Measurements from ENCODE around the gene KCNJ12.
"Not testable (repeated sequence)": the region's sequence is repeated elsewhere in the genome, so short reads cannot be mapped to it uniquely, and the experiment has no call there.

KCNJ12 gene

DNA sequence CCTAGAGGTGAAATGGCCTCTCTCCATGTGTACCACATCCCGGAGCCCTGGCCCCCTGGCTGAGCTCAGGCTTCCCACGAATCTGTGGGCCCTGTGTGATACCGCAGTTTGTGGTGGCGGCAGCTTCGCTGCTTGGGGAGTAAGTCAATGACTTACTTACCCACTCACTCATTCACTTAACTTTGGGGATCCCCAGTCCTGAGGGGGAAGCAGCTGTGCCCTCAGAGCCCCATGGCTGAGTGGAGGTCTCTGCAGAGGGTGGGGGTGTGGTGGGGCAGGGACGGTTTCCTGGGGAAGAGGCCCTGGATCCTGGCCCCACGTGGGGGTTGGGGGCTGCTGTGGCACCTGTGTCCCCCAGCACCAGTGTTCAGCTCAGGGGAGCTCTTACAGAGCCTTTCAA is 13.2 kb downstream of the KCNJ12 start:
- no peak for DNase-seq

DNA sequence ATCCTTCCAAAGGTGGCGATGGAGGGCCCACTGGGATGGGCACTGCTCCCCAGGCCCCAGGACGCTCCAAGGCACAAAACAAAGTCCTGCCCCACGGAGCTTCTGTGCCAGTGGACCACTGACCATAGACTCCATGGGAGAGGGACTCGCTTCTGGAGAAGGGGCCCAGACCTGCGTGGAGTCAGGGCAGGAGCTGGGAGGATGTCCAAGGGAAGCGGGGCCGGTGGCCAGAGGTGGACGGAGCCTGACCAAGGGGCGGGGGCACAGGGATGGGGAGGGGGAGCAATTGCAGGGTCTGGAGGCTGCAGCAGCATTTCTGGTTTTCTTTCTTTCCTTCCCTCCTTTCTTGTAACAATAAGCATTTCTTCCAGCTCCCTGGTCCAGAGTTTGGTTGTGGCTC is 14.1 kb downstream of the KCNJ12 start:
- no peak for DNase-seq

GRCh38 chr17:21392266-21392665 is 16.1 kb downstream of the KCNJ12 start:
- no peak for DNase-seq

DNA sequence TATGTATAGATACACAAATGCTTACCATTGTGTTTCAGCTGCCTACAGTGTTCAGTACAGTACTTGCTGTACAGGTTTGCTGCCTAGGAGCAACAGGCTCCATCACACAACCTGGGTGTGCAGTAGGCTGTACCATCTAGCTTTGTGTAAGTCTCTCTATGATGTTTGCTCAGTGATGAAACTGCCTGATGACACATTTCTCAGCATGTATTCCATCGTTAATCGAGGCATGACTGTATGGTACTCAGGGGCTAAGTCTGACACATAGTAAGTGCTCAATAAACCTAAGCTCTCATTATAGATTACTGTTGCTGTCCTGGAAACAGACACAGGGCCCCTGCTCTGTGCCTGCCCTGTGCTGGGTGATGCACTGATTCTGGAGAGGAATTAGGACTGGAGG is 18.1 kb downstream of the KCNJ12 start:
- no peak for DNase-seq

GRCh38 chr17:21395764-21396163 is 19.6 kb downstream of the KCNJ12 start:
- no peak for DNase-seq

DNA sequence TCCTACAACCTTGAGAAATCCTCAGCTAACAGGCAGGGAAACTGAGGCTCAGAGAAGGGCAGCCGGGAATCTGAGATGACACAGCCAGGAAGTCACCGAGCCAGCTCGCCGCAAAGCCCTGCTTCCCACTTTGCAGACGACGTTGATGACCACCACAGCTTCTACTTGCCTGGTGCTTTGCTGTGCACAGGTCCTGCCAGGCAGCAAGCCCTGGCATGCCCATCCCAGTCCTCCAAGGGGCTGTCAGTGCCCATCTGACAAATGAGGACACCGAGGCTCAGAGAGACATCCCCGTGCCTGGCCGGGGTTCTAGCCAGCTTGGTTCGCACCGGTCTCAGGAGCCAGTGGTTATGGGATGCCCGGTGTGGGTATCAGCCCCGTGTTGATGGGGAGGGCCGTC is 20.1 kb downstream of the KCNJ12 start:
- DNase-seq: no peak

- DNase-seq: no peak
Measured at GRCh38 chr17:21397341-21398190, 21.4 kb downstream of the KCNJ12 start.

- DNase-seq: no peak
Measured at GRCh38 chr17:21399474-21400186, 23.5 kb downstream of the KCNJ12 start.

DNA sequence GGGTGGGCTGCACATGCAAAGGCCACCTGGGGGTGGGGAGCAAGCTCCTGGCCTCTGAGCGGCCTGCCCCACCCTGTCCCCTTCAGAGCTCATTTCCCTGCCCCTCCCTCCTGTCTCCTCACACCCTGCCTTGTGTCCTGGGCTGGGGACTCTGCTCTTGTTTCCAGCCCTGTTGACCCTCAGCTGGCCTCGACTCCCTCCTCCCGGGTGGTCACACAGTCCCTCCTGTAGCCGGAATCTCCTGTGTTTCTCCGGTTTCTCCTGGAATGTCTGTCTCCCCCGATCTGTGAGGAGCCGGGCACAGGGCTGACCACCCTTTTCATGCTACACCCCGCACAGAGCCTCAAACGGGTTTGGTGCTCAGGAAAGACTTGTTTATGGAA is 24.0 kb downstream of the KCNJ12 start:
- DNase-seq: not testable (repeated sequence)

GRCh38 chr17:21400816-21401593 is 24.8 kb downstream of the KCNJ12 start:
- no peak for DNase-seq

DNA sequence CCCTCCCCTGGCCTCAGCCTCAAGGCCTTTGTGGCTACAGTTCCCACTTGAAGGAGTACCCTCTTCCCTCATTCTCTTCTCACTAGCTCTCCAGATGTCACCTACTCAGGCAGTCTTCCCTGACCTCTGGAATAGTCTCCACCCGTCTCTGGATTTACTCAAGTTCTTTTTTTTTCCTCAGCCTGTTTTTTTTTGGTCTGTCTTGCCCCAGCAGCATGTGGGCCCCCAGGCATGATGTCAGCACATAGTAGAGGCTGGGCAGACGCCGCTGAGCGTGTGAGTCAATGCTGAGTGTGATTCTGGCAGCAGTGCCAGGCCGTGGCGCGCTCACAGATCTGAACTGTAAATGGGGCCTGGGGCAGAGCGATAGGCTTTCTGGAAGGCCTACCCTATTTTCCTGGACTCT is 26.0 kb downstream of the KCNJ12 start:
- not testable (repeated sequence) for DNase-seq

DNA sequence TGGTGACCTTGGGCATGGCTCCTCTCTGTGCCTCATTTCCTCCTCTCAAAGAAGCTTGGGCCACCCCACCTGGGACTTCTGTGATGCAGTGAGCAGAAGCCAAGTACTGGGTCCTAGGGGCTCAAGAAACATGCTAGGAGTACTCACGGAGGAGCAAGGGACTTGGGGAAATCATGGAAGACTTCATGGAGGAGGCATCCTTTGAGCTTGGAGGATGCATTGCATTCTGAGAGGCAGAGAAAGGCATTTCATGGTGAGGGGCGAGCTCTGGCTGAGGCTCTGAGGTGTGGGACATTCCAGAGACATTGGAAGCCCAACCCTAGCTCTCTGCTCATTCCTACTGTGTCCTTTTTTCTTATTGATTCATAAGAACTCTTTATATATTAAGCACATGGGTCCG is 26.8 kb downstream of the KCNJ12 start:
- not testable (repeated sequence) for DNase-seq

GRCh38 chr17:21404106-21404505 is 27.9 kb downstream of the KCNJ12 start:
- DNase-seq: not testable (repeated sequence)

GRCh38 chr17:21404539-21404938 is 28.4 kb downstream of the KCNJ12 start:
- not testable (repeated sequence) for DNase-seq

DNA sequence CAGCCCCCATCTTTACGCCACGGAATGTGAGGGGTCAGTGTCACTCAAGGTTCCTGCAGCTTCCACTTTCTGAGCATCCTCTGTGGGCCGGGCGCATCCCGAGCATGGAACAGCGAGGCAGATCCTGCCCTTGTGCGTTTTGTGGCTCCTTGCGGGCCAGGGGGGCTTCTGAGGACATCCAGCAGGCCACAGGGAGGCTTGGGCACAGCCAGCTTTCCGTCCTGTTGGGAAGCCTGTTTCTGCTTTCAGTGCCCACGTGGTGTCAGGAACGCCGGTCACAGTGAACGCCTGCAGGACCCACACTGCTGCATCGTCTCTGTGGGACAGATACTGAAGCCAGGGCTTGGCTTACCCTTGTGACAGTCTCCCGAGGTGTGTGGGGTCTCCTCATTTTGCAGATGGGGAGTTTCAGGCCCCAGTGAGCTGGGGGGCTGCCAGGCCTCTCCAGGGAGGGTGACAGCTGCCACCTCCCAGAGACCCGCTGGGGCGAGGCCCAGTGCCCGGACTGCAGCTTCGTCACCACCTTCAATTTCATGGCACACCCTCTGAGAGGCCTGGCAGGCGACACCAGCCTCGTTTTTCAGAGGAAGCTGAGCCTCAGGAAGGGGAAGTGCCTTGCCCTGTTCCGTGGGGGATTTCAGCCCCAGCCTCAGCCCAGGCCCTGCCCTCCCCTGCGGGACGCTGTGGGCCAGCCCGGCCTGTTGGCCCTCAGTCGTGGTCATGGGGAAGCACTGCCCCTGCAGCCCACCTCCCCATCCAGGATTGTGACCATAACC is 29.0 kb downstream of the KCNJ12 start:
- not testable (repeated sequence) for DNase-seq

DNA sequence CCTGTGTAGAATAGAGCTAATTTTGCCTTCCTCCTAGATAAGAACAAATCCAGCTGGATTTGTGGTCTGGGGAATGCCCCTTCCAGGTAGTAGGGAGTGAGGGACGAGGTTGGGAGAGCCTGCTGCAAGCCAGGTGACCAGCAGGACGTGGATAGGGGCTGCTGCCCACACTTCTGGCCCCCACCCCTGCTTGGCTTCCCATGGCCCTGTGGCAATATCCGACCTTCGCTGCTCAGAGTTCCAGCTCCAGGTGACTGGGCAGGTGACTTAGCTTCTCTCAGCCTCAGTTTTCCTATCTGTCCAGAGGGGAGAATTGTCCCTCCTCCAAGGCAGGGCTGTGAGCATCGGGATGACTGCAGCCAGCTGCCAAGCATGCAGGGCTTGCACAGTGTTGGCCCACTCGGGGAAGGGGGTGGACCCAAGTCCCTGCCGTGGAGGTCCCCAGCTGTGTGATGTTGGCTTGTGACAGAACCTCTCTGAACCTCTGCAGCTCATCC is 29.8 kb downstream of the KCNJ12 start:
- not testable (repeated sequence) for DNase-seq

GRCh38 chr17:21406616-21407404 is 30.7 kb downstream of the KCNJ12 start:
- not testable (repeated sequence) for DNase-seq

GRCh38 chr17:21407752-21408151 is 31.6 kb downstream of the KCNJ12 start:
- DNase-seq: not testable (repeated sequence)

- not testable (repeated sequence) for DNase-seq
Measured at GRCh38 chr17:21408224-21408623, 32.1 kb downstream of the KCNJ12 start.

GRCh38 chr17:21408766-21409300 is 32.7 kb downstream of the KCNJ12 start:
- not testable (repeated sequence) for DNase-seq

DNA sequence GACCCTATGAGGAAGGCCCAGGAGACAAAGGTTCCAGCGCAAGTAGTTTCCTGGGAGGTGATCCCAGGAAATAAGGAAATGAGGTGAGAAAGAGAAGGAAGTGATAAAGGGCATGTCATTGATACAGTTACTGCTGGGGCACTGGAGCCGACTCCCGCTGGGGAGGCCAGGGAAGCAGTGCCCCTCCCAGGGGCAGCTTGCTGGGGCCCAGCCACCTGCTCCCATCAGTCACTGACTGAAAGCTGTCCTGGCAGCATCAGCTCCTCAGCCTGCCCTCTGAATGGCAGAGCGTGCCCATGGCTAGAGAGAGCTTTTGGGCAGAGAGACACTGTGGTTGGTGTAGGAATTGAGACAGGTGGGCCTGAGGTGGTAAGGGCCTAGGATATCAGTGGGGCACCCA is 33.2 kb downstream of the KCNJ12 start:
- DNase-seq: not testable (repeated sequence)

Data from activated CD4-positive, CD25-positive, alpha-beta regulatory T cell treated with anti-CD3 and anti-CD28 coated beads, Interleukin-2, amount 50 U/mL, for 72 hours (primary cell).